ENCODE measurements around the gene SGMS2. TPM values are rescaled to one million over a fixed set of nuclear protein-coding genes. Genes with fewer than 3 reads are reported as not detected.

SGMS2 gene
- total RNA-seq, 4 donors from 2014 or later, result 10.2 to 79.1 (median 23.8) TPM

- TF ChIP-seq POLR2A (IDR thresholded peaks at IDR 0.05) (no peak), CTCF (IDR thresholded peaks at IDR 0.05 in 4 of 5, conservative IDR thresholded peaks at IDR 0.05 in 1 of 5) (no peak)
- H3K4me3 ChIP-seq, result no peak overlapping the region
- H3K27ac ChIP-seq, result no peak overlapping the region
- no peaks in the 10 kb centered on the region for H3K4me1 ChIP-seq
- DNase-seq (no peak), ATAC-seq (peak; percentile 36 to 46)
- H3K9me3 ChIP-seq, result no peaks in the 10 kb centered on the region
- no peaks in the 10 kb centered on the region for H3K27me3 ChIP-seq
- in situ Hi-C loops (cut with MboI; ENCODE audit: low sequenced_read_pairs in 4 of 4), result no loop called here
- H3K36me3 ChIP-seq, result no peaks in the 10 kb centered on the region
- intact Hi-C loops (cut with DNase I; ENCODE audit: low total_unique reads), result no loop called here
Measured at GRCh38 chr4:107837776-107838618, 13.3 kb downstream of the SGMS2 start.

GRCh38 chr4:107838861-107839565, 14.3 kb downstream of the SGMS2 start:
- no peak for DNase-seq
- Histone ChIP-seq H3K9me3 (no peaks in the 10 kb centered on the region), H3K27me3 (no peaks in the 10 kb centered on the region), H3K4me3 (no peak overlapping the region), H3K27ac (no peak overlapping the region), H3K4me1 (no peaks in the 10 kb centered on the region), H3K36me3 (no peaks in the 10 kb centered on the region)
- in situ Hi-C loops (cut with MboI; ENCODE audit: low sequenced_read_pairs in 4 of 4), result no loop called here
- intact Hi-C loops (cut with DNase I; ENCODE audit: low total_unique reads), result no loop called here
- no peak for TF ChIP-seq POLR2A (IDR thresholded peaks at IDR 0.05)
- no peak for TF ChIP-seq CTCF (IDR thresholded peaks at IDR 0.05 in 4 of 5, conservative IDR thresholded peaks at IDR 0.05 in 1 of 5)
- peak in 1 of 2 donors; percentile 53 for ATAC-seq

- Histone ChIP-seq H3K36me3 (no peaks in the 10 kb centered on the region), H3K9me3 (no peaks in the 10 kb centered on the region), H3K4me3 (no peak overlapping the region), H3K27ac (no peak overlapping the region), H3K27me3 (no peaks in the 10 kb centered on the region), H3K4me1 (no peaks in the 10 kb centered on the region)
- ATAC-seq (no peak), DNase-seq (no peak)
- in situ Hi-C loops (cut with MboI; ENCODE audit: low sequenced_read_pairs in 4 of 4), result no loop called here
- intact Hi-C loops (cut with DNase I; ENCODE audit: low total_unique reads), result no loop called here
- TF ChIP-seq CTCF (IDR thresholded peaks at IDR 0.05 in 4 of 5, conservative IDR thresholded peaks at IDR 0.05 in 1 of 5), result no peak
- TF ChIP-seq POLR2A (IDR thresholded peaks at IDR 0.05), result no peak
Measured at GRCh38 chr4:107843391-107843790, 18.7 kb downstream of the SGMS2 start.

- Histone ChIP-seq H3K4me3 (no peak overlapping the region), H3K4me1 (no peaks in the 10 kb centered on the region), H3K36me3 (no peaks in the 10 kb centered on the region), H3K9me3 (no peaks in the 10 kb centered on the region), H3K27me3 (no peaks in the 10 kb centered on the region), H3K27ac (no peak overlapping the region)
- in situ Hi-C loops (cut with MboI; ENCODE audit: low sequenced_read_pairs in 4 of 4) (no loop called here), intact Hi-C loops (cut with DNase I; ENCODE audit: low total_unique reads) (no loop called here)
- TF ChIP-seq CTCF (IDR thresholded peaks at IDR 0.05 in 4 of 5, conservative IDR thresholded peaks at IDR 0.05 in 1 of 5) (no peak), POLR2A (IDR thresholded peaks at IDR 0.05) (no peak)
- ATAC-seq (no peak), DNase-seq (no peak)
Measured at GRCh38 chr4:107845681-107846080, 20.9 kb downstream of the SGMS2 start.

Measured in gastrocnemius medialis (tissue), 4 donors.